Glomerular visceral epithelial cell (primary cell): Measurements from ENCODE around the gene RFX1.
A peak's percentile ranks its signal among the peaks of the same experiment; 100 is the strongest.
"Not testable (repeated sequence)": the region's sequence is repeated elsewhere in the genome, so short reads cannot be mapped to it uniquely, and the experiment has no call there.

Experiments used
- DNase-seq: peaks from one replicate; pipeline ENCODE4 v3.0.0-alpha.2; 2016; ENCODE audit errors: extremely low spot score

RFX1 gene

DNA sequence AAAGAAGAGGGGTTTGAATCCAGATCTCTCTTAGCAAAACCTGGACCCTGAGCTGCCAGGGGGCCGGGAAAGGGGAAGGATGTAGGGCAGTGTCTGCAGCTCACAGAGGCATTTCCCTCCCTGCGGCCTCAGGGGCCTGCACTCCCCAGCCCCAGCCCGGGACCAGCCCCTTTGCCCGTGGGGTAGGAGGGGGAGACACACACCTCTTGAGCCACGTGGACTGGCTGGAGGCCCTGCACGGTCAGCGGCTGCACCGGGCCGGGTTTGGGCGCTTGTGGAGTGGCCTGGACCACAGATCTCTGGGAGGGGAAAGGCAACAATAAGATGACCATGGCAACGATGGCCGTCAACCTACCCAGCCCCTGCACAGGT, 26.9 kb downstream of the RFX1 start:
- DNase-seq, result no peak

DNA sequence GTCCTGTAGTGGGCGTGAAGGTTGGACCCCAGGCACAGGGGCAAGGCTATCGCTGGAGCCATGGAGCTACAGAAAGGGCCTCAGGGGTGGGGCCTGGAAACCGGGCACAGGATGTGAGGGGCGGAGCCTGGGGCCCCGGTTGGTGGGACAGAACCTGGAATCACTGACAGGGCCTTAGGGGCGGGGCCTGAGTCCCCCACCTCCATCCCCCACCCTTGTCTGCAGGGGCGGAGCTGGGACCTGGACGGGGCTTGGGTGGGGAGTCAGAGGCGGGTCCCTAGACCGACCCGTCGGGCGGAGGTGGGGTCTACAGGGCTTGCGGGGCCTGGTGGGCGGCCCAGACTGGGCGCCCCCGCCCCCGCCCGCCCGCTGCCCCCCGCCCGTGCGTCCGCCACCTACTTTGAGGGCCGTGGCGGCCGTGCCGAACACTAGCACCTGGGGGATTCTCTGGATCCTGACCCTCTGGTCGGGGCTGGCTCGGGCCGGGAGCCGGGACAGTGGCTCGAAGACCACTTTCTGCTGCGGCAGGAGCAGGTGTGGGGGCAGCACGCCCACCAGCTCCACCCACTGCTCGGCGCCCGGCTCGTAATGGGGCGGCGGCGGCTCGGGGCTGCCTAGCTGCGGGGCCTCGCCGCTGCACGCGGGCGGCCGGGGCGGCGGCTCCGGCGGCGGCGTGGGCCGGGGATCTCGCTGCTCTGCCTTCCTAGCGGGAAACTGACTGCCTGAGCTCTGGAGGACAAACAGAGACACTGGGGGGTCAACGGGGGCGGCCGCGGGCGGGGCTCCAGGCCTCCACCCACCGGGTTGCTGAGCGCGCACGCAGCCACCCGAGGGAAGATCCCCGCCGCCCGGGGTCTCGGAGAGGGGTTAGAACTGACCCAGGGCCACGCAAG, 27.5 kb downstream of the RFX1 start:
- DNase-seq, result no peak

DNA sequence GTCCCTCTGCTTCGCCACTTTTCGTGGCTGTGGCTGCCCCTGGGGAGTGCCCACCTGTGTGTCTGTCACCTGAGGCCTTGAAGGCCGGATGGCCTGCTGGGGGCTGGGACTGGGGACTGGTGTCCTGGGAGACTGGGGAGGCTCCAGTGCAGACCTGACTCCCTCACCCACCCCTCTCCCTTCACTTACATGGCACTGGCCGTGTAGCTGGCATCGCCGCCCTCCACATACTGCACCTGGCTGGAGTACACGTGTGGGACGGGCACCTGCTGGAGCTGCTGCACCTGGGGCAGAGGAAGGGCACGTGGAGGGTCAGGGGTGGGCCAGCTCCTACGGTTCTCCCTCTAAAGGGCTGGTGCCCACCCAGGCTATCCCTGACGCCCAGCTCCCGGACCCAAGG, 28.3 kb downstream of the RFX1 start:
- no peak for DNase-seq

DNA sequence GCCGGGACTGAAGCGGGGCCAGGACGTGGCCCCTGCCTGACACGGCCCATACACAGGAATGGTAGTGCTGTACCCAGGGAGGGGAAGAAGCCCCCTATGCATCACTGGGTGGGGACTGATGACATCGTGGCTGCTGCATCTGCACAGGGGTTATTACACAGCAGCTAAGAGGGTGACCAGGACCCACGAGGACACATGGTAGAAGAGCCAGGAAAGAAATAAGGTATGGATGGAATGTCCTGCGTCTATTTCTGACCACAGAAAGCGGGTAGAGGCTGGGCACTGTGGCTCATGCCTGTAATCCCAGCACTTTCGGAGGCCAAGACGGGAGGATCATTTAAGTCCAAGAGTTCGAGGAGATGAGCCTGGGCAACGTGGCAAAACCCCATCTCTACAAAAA, 29.7 kb downstream of the RFX1 start:
- DNase-seq, result no peak

DNA sequence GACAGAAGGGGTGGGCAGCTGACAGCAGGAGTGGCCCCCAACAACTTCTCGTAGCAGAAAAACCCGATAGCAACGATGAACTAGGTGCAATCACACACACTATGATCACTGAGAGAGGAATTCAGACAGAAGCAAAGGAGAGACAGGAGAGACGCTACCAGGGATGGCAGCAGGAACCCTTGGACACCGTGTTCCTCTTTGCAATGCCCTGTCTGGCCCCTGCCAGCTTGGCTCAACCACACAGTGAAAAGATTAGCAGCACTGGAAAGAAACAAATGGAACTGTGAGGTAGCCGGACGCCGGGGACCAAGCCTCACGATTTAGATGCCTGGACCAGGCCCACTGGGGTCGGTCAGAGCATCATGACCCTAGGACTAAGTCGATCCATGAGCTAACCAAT, 30.2 kb downstream of the RFX1 start:
- no peak for DNase-seq

DNA sequence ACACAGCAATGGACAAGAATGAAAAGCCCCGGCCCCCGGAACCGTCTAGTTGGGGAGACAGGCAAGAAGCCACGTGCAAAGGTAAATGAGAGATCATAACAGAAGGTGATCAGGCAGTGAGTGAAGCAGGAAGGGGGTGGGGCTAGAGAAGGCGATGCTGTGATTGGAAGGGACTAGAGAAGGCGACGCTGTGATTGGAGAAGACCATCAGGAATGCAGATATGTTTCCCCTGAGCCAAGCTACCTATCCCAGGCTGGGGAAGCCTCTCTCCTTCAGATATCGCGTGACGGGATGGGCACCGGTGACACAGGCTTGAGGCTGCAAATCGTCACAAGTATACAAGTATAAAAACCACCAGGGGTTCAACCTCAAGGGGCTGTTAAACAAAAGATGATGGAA, 32.0 kb downstream of the RFX1 start:
- DNase-seq, result peak; percentile 22

DNA sequence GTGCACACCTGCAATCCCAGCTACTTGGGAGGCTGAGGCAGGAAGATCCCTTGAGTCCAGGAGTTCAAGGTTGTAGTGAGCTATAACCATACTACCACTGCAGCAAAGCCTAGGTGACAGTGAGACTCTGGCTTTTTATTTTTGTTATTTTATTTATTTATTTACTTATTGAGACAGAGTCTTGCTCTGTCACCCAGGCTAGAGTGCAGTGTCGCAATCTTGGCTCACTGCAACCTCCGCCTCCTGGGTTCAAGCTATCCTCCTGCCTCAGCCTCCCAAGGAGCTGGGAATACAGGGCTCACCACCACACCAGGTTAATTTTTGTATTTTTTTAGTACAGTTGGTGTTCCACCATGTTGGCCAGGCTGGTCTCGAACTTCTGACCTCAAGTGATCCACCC, 32.6 kb downstream of the RFX1 start:
- DNase-seq, result not testable (repeated sequence)

DNA sequence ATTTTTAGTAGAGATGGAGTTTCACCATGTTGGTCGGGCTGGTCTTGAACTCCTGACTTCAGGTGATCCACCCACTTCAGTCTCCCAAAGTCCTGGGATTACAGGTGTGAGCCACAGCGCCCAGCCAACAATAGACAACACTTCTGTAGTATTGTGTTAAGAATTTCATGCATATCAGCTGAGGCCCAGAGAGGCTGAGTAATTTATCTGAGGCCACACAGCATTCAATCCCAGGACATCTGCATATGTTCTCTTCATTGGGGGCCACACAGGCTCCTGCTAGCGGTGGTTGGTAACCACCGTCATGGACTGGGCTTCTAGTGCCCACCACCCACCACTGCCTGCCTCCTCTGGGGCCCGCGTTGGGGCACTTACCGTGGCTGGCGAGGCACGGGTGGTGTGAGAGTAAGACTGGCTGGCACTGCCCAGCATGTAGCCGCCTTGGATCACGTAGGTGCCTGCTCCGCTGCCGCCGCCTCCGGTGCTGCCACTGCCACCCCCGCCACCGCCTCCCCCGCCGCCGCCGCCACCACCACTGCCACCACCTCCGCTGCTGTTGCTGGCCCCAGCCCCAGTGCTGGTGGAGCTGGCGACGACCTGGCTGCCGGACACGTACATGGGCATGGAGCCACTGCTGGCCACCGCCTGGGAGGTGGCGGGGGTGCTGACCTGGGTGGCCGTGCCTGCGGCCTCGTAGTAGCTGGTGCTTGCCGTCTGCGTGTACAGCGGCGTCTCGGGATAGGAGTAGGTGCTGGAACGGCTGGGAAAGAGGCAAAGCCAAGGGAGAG, 33.6 kb downstream of the RFX1 start:
- no peak for DNase-seq

DNA sequence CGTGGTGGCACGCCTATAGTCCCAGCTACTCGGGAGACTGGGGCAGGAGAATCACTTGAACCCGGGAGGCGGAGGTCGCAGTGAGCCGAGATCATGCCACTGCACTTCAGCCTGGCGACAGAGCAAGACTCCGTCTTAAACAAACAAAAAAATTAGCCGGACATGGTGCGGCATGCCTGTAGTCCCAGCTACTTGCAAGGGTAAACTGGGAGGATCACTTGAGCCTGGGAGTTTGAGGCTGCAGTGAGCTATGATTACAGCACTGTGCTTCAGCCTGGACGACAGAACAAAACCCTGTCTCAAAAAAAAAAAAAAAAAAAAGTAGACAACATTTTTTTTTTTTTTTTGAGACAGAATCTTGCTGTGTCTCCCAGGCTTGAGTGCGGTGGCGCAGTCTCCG, 34.3 kb downstream of the RFX1 start:
- DNase-seq, result not testable (repeated sequence)

DNA sequence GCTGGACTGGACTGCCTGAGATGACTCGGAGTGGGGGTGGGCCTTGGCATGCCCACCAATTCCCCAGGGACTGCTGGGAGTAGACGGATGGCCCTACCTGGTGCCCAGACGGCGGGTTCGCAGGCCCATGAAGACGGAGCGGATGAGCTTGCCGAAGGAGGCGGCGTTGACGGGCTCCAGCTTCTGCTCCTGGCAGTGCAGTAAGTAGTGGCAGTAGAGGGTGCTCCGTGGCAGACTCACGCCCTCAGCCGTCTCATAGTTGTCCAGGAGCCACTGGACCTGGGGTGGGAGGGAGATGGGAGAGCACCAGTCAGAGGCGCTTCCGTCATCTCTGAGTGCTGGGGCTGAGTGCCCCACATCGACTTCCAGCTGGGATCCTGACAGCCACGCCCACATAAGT, 36.2 kb downstream of the RFX1 start:
- DNase-seq, result no peak

DNA sequence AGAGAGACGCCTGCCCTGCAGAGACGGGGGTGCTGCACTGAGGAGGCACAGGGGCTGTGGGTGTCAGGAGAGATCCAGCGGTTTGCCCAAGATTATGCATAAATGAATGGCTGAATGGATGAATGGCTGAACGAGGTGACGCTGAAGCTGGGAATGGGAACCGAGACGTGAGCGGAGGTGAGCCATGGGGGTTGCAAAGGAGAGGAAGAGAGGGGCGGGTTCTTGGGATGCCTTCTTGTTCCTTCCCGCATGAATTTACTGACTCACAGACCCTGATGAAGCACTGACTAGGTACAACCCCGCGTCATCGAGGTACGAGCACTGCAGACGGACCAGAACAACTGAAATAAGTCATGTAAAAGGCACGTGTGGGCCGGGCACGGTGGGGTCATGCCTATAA, 37.1 kb downstream of the RFX1 start:
- no peak for DNase-seq

DNA sequence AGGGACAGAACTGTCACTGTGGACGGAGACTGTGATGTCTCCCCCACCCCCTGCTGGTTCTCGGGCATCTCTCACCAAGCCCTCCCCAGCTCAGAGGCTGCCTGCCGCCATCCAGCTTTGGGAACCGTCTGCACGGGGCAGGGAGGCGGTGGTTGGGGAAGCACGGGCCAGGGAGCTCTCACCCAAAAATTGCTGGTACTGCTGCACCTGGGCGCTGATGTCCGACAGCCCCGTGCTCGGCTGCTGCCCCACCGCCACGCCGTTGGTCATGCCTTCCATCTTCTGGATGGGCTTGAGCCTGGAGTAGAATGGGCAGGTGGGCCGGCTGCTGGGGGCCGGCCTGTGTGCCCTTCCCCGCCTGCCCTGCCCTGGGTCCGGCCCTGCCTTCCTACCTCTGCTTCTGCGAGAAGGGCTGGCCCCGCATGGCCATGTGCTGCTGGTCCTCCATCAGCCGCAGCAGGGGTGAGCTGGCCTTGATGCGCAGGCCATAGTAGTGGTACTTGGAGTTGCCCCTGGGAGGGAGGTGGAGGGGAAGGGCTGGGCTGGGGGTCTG, 37.7 kb downstream of the RFX1 start:
- DNase-seq, result no peak

DNA sequence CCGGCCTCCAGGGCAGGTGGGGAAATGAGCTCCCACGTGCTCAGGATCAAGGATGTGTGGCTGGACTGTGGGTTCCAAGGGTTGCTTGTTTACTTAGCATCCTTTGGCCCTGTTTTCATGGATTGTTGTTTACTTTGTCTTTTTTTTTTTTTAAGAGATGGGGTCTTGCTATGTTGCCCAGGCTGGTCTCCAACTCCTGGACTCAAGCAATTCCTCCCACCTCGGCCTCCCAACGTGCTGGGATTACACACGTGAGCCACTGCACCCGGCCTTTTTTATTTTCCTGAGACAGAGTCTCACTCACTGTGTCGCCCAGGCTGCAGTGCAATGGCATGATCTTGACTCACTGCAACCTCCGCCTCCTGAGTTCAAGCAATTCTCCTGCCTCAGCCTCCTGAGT, 38.9 kb downstream of the RFX1 start:
- not testable (repeated sequence) for DNase-seq

DNA sequence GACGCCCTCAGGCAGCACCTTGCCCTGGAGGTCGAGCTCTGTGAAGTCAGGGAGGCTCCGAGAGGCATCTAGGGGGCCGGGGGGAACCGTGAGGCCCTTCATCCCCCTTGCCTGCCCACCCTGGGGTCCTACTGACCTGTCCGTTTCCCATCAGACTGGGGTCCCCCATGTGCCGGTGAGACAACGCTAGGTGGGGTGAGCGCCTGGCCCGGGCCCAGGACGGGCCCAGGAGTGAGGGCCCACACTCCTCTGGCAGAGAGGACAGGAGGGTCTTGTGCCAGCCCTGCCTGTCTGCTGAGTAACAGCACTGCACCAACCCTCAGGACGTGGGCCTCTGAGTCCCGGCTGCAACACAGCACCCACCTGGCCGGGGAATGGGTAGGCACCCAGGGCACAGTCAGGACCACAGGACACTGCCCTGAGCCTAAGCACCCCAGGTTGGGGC, 39.4 kb downstream of the RFX1 start:
- no peak for DNase-seq

DNA sequence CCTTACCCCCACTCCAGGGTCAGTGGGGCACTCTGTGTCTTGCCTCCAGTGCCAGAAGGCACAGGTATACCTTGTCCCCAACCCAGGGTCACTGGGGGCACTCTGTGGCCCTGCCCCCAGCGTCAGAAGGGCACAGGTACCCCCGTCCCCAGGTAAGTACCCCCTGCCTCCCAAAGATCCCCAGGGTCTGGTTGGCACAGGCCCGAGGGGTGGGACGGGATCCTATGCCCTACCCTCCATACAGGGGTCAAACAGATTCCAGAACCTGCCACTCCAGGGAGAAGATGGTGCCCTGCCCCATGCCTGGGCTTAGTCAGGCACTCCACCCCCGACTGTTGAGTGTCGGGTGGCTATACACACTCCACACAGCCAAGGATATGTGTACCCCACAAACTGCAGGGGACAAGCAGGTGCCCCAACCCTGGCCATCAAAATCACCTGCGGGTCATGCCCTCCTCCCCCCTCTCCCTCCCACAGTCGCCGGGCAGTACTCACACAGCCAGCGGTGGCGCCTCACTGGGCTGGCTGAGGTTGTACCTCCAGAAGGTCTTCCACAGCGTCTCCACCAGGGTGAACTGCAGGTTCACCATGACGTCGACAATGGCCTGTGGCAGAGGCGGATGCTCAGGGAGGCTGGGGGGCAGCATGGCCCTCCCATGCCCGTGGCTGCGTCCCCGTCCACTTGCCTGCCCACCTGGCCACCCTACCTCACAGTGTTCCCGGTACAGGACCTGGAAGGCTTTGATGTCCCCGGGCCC, 40.0 kb downstream of the RFX1 start:
- DNase-seq, result no peak

DNA sequence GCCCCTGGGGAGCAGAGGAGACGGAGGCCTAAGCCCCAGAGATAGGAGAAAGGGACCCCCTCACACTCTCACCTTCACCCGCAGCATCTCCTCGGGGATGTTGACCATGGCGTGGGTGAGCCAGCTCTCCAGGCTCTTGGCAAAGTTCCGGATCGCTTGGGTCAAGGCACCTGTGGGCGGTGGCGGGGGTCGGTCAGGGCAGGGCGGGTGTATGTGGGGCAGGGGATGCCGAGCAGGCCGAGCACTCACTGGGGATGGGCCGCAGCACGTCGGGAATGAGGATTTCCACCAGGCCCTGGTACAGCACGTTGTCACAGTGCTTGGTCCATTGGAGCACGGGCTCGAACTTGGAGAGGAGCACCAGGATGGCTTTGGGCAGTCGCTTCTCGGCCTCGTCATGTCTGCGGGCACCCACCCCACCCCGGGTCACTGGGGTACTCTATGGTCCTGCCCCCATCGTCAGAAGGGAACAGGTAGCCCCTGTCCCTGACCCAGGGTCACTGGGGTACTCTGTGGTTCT, 40.7 kb downstream of the RFX1 start:
- no peak for DNase-seq

DNA sequence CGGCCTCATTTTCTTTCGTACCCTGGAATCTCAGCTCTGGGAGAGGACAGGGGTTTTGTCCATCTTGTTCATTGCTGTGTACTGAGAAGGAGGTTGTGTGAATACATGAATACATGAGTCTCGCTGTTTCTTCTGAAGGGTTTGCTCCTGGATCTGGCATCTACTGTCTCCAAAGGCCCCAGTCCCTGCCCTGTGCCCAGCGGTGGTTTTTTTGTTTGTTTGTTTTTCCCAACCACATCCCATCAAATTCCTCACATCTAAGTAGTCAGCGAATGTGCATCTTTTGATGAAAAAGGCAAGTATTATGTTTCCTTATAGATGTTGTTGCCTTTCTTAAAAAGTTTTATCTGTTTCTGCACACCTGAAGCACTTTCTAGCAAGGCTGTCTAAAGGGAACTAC, 41.3 kb downstream of the RFX1 start:
- DNase-seq, result no peak

DNA sequence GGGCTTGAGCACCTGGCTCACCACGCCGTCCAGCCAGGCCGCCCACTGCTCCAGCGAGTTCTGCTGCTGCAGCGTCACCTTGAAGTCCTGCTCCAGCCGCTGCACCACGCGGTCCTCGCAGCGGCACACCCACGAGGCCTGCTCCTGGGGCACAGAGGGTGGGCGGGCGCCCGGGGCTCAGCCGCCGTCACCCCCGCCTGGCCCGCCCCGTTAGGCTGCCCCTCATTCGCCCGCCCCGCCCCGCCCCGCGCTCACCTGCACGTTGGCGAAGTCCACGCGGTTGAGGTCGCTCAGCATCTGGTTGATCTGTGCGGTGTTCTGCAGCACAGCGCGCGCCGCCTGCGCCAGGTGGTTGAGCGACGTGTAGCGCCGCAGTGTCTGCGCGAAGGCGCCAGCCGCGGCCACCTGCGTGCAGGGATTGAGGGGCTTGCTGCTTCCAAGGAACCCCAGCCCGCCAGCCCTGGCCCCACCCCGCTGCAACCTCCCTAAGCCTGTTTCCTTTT, 42.5 kb downstream of the RFX1 start:
- no peak for DNase-seq

DNA sequence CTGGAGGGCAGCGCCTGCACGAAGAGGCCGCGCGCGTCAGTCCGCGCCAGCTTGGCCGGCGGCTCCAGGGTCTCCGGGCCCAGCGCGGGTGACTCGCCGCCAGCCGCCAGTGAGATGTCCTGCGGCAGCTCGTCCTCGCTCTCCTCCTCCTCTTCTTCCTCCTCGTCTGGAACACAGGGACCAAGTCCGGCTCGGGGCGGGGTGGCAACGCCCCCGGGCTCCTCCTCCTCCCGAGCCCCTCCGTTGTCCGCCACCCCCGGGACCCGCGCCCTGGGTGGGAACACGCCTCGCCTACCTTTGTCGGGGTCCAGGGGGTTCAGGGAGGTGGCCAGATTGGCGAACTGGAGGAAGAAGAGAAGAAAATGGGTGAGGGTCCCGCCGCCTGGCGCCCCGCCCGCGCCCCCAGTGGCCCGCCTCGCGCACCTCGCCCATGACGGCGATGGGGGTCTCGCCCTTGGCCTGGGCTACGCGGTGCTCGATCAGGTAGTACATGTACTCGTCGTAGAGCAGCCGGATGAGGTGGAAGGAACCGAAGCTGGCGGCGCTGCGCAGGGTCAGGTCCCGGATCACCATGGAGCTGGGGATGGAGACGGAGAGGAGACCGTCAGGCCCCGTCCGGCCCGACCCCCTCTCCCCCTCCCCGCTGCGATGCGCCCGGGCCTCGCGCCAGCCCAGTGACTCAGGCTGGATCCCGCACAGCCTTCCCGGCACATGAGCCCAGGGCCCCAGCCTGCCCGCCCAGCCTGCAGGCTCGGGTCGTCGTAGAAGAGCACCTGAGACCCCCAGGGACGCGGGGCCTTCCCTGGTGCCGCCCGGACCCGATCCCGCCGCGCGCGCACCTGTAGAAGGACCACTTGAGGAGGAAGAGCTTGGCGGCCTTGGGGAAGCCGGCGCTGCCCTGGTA, 43.2 kb downstream of the RFX1 start:
- DNase-seq, result no peak

DNA sequence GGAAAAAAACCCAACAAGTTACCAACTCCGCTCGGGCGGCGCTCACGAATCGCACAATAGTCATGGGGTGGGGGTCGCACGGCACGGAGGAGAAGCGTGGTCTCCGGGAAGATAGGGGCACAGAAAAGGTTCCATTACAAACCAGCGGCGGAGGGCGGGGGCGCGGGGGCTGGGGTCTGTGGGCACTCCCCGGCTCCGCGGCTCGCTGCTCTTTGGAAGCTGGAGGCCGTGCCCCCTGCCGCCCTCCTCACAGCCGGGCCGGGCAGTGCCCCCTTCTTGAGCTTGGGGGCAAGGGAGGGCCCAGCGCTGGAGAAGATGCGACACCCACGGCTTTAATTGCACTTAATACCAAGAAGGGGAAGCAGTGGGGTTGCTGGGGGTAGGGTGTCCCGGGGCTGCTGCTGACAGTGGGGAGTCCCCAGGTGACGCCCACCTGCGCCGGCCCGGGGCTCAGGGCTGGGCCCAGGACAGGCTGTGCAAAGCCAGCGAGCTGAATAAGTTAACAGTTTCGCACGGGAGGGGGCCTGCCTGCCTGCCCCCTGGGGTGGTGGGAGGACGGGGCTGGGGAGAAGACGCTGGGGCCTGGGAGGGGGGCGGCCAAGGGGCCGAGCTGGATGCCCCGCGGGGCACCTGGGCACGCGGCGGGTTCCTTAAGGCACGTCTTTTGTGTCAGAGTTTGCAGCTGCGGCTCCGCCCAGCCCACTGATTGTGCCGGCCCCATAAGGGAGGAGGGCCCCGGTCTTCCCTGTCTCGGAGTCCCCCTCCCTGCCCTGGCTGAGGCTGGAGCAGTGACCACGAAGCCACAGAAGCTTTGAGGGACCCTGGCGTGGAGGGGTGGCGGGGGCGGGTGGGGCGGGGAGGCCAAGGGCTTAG, 44.1 kb downstream of the RFX1 start:
- no peak for DNase-seq
